GM10266 (cell line): ENCODE measurements around the gene POLR2I.

Experiments
- DNase-seq: peaks from one replicate; pipeline ENCODE4 v3.0.0; 2012; ENCODE audit errors: extremely low spot score
- CTCF ChIP-seq: IDR thresholded peaks from 2 replicates; pipeline ENCODE4 v1.5.1; 2012; ENCODE audit warnings: mild to moderate bottlenecking, low read depth; ENCODE audit not compliant: control insufficient read depth, insufficient read depth; ENCODE audit errors: missing control alignments

POLR2I gene

GRCh38 chr19:36108684-36109083, 6.0 kb downstream of the POLR2I start:
- TF ChIP-seq CTCF = no peak

GRCh38 chr19:36106991-36107390, 7.7 kb downstream of the POLR2I start:
- no peak for TF ChIP-seq CTCF
- DNase-seq = no peak

More at GRCh38 chr19:36108684-36109083, 6.0 kb downstream of the POLR2I start:
- no peak for DNase-seq

- no peak for DNase-seq
- no peak for TF ChIP-seq CTCF
These were observed 8.2 kb downstream of the POLR2I start for GRCh38 chr19:36106441-36106840.

- DNase-seq = no peak
- TF ChIP-seq CTCF = no peak
These were observed 10.7 kb downstream of the POLR2I start for GRCh38 chr19:36103842-36104552.

GRCh38 chr19:36103040-36103626, 11.5 kb downstream of the POLR2I start:
- no peak for TF ChIP-seq CTCF
- no peak for DNase-seq

GRCh38 chr19:36101550-36102327, 12.9 kb downstream of the POLR2I start:
- TF ChIP-seq CTCF = no peak
- no peak for DNase-seq
